Measurements from ENCODE around the gene KRT10. TPM values are rescaled to one million over a fixed set of nuclear protein-coding genes. Genes with fewer than 3 reads are reported as not detected.

The KRT10 gene
- total RNA-seq, 3 donors from 2014 or later (not counting 1 experiment from before 2014, with no cell fraction given) = 23.6 to 35.9 (median 25.5) TPM

DNA sequence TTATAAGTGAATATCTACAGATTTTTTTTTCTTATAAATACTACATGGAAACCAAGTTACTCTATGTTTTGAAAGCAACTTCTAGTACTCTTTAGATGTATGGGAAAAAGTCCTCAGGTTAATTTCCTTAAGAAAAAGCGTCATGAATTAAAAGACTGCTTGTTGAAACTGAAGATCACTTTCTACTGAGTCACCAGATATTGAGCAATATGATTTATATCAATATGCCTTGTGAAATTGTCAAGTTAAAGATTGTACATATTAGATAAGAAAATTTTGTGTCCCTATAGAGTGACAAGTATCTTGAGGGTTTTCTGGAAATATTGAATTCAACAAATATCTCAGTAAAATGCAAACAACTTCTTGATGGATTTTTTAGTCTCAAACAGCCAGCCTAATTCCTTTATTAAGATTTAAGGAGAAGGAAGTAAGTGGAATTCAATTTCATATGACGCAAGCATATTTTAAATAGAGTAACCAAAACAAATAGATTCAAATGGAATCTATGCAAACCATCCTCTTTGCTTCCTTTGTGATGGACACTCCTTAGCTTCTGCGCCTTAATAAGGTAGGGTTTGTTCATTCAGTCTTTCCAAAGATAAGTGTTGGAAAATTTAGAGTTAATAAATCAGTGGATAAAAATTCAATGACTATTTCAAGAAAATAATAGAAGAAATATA, 28.0 kb upstream of the KRT10 start:
- peaks cover 36 to 50% of the 10 kb centered on the region in 2 donors for H3K27me3 Mint-ChIP-seq (ENCODE audit: low read depth in 2 of 2)
- H3K4me1 Mint-ChIP-seq = no peaks in the 10 kb centered on the region
- Histone ChIP-seq H3K4me3 (ENCODE audit: low read length) (no peak overlapping the region), H3K4me1 (ENCODE audit: control insufficient read depth, insufficient read depth, low read length) (no peaks in the 10 kb centered on the region), H3K27me3 (ENCODE audit: control insufficient read depth, insufficient read depth, low read length) (peaks cover 9% of the 10 kb centered on the region), H3K27ac (ENCODE audit: low read length) (no peak overlapping the region), H3K36me3 (ENCODE audit: control insufficient read depth, insufficient read depth, low read length) (no peaks in the 10 kb centered on the region), H3K9me3 (ENCODE audit: control insufficient read depth, insufficient read depth, low read length) (no peaks in the 10 kb centered on the region)
- 100% methylated on average over 1 of the region's 3 CpGs for WGBS (ENCODE audit: insufficient coverage)
- TF ChIP-seq, protein P1, sequence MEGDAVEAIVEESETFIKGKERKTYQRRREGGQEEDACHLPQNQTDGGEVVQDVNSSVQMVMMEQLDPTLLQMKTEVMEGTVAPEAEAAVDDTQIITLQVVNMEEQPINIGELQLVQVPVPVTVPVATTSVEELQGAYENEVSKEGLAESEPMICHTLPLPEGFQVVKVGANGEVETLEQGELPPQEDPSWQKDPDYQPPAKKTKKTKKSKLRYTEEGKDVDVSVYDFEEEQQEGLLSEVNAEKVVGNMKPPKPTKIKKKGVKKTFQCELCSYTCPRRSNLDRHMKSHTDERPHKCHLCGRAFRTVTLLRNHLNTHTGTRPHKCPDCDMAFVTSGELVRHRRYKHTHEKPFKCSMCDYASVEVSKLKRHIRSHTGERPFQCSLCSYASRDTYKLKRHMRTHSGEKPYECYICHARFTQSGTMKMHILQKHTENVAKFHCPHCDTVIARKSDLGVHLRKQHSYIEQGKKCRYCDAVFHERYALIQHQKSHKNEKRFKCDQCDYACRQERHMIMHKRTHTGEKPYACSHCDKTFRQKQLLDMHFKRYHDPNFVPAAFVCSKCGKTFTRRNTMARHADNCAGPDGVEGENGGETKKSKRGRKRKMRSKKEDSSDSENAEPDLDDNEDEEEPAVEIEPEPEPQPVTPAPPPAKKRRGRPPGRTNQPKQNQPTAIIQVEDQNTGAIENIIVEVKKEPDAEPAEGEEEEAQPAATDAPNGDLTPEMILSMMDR (IDR thresholded peaks at IDR 0.05) = no peak
- H3K9me3 Mint-ChIP-seq = no peaks in the 10 kb centered on the region
- no peak for DNase-seq
- H3K27ac Mint-ChIP-seq = no peak overlapping the region
- no peak for ATAC-seq
- no peak overlapping the region for H3K4me3 Mint-ChIP-seq
- H3K36me3 Mint-ChIP-seq = no peaks in the 10 kb centered on the region
- intact Hi-C loops (cut with micrococcal nuclease) = no loop called here

DNA sequence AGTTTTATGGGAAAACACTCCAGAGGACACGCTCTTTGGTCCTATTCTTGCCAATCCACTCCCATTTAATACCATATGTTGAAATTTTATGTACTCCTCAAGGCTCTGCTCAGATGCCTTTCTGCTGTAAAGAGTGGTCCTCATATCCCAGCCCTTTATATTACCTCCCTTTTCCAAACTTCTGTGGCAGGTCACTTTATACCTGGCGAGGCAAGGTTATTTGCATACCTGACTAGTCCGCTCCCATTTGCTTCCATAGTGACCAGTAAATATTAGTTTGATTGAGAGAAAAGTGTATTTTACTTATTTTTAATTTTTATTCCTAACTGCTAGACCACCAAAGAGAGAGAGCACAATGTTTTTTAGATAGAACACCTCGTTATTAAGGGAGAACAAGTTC, 27.3 kb upstream of the KRT10 start:
- Mint-ChIP-seq H3K4me1 (no peaks in the 10 kb centered on the region), H3K36me3 (no peaks in the 10 kb centered on the region), H3K4me3 (no peak overlapping the region), H3K27me3 (ENCODE audit: low read depth in 2 of 2) (peaks cover 41 to 57% of the 10 kb centered on the region in 2 donors), H3K27ac (no peak overlapping the region), H3K9me3 (no peaks in the 10 kb centered on the region)
- Histone ChIP-seq H3K9me3 (ENCODE audit: control insufficient read depth, insufficient read depth, low read length) (no peaks in the 10 kb centered on the region), H3K4me3 (ENCODE audit: low read length) (no peak overlapping the region), H3K27me3 (ENCODE audit: control insufficient read depth, insufficient read depth, low read length) (peaks cover 9% of the 10 kb centered on the region), H3K36me3 (ENCODE audit: control insufficient read depth, insufficient read depth, low read length) (no peaks in the 10 kb centered on the region), H3K27ac (ENCODE audit: low read length) (no peak overlapping the region), H3K4me1 (ENCODE audit: control insufficient read depth, insufficient read depth, low read length) (no peaks in the 10 kb centered on the region)
- DNase-seq (no peak), ATAC-seq (no peak)
- 100% methylated on average over 2 of the region's 4 CpGs for WGBS (ENCODE audit: insufficient coverage)
- TF ChIP-seq, protein P1 (IDR thresholded peaks at IDR 0.05) = no peak
- intact Hi-C loops (cut with micrococcal nuclease) = no loop called here

DNA sequence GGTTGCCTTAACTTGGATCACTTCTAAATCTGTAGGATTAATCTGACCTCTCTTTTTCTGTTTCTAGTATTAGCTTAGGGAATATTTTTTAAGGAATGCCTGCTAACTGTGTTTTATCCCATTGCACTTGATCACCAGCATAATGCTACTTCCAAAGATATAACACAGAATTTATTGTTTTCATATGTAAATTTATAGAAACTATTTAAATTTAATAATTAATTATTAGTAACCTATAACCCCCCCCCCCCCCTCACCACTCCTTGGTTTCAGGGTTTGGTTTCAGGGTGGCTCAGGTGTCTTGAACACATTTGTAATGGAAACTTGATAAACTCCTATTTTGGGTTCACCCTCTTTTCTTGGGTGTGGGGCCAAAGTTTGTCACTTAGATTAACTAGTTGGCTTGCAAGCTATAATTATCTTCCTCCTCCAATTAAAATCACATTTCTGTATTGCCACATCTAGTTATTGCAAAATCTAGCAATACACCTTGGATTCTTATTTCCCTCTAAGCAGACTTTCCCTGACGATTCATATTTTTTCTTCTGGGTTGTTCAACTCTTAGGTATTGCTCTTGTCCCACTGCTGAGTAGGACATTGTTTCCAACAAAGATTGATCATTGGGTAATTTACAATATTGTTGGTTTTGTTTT, 26.3 kb upstream of the KRT10 start:
- H3K9me3 ChIP-seq (ENCODE audit: control insufficient read depth, insufficient read depth, low read length) = no peaks in the 10 kb centered on the region
- intact Hi-C loops (cut with micrococcal nuclease) = no loop called here
- no peaks in the 10 kb centered on the region for H3K9me3 Mint-ChIP-seq
- no peaks in the 10 kb centered on the region for H3K4me1 Mint-ChIP-seq
- no peak overlapping the region for H3K27ac ChIP-seq (ENCODE audit: low read length)
- H3K4me3 ChIP-seq (ENCODE audit: low read length) = no peak overlapping the region
- ATAC-seq (no peak), DNase-seq (no peak)
- no peaks in the 10 kb centered on the region for H3K4me1 ChIP-seq (ENCODE audit: control insufficient read depth, insufficient read depth, low read length)
- H3K27me3 ChIP-seq (ENCODE audit: control insufficient read depth, insufficient read depth, low read length) = peaks cover 9% of the 10 kb centered on the region
- 89% methylated on average over 1 of the region's 1 CpG for WGBS (ENCODE audit: insufficient coverage)
- peaks cover 45 to 59% of the 10 kb centered on the region in 2 donors for H3K27me3 Mint-ChIP-seq (ENCODE audit: low read depth in 2 of 2)
- H3K36me3 Mint-ChIP-seq = no peaks in the 10 kb centered on the region
- H3K36me3 ChIP-seq (ENCODE audit: control insufficient read depth, insufficient read depth, low read length) = no peaks in the 10 kb centered on the region
- H3K4me3 Mint-ChIP-seq = no peak overlapping the region
- TF ChIP-seq, protein P1 (IDR thresholded peaks at IDR 0.05) = no peak
- no peak overlapping the region for H3K27ac Mint-ChIP-seq
